ENCODE data around the gene DLEC1.

DLEC1 gene

GRCh38 chr3:38036286-38036685, 2.7 kb upstream of the DLEC1 start:
- no peak overlapping the region for H3K27ac ChIP-seq
- peaks cover 2% of the 10 kb centered on the region for H3K4me1 ChIP-seq
- no peak for TF ChIP-seq CTCF (IDR thresholded peaks at IDR 0.05)
- no peak overlapping the region for H3K4me2 ChIP-seq (ENCODE audit: low read length)
- no peak overlapping the region for H2AFZ ChIP-seq
- H3K9ac ChIP-seq: no peak overlapping the region
- H3K27me3 ChIP-seq (ENCODE audit: control insufficient read depth, insufficient read depth, low read length): no peaks in the 10 kb centered on the region
- no peak overlapping the region for H3K4me3 ChIP-seq (ENCODE audit: low read depth, low read length)
- no peaks in the 10 kb centered on the region for H3K79me2 ChIP-seq
- no peaks in the 10 kb centered on the region for H3K36me3 ChIP-seq (ENCODE audit: control insufficient read depth, insufficient read depth, low read length)
- H3K9me3 ChIP-seq (ENCODE audit: control insufficient read depth, low read length): no peaks in the 10 kb centered on the region

- Histone ChIP-seq H3K27ac (no peak overlapping the region), H3K9ac (no peak overlapping the region), H3K4me1 (no peaks in the 10 kb centered on the region), H3K9me3 (ENCODE audit: control insufficient read depth, low read length) (no peaks in the 10 kb centered on the region), H3K79me2 (no peaks in the 10 kb centered on the region), H3K36me3 (ENCODE audit: control insufficient read depth, insufficient read depth, low read length) (no peaks in the 10 kb centered on the region), H3K4me2 (ENCODE audit: low read length) (no peak overlapping the region), H3K27me3 (ENCODE audit: control insufficient read depth, insufficient read depth, low read length) (no peaks in the 10 kb centered on the region), H3K4me3 (ENCODE audit: low read depth, low read length) (no peak overlapping the region), H2AFZ (no peak overlapping the region)
- no peak for TF ChIP-seq CTCF (IDR thresholded peaks at IDR 0.05)
Measured at GRCh38 chr3:38036906-38037305, 2.1 kb upstream of the DLEC1 start.

GRCh38 chr3:38038447-38038911, 529 bp upstream of the DLEC1 start:
- Histone ChIP-seq H3K9ac (no peak overlapping the region), H2AFZ (no peak overlapping the region), H3K79me2 (no peaks in the 10 kb centered on the region), H3K36me3 (ENCODE audit: control insufficient read depth, insufficient read depth, low read length) (no peaks in the 10 kb centered on the region), H3K4me1 (no peaks in the 10 kb centered on the region), H3K27me3 (ENCODE audit: control insufficient read depth, insufficient read depth, low read length) (no peaks in the 10 kb centered on the region), H3K4me2 (ENCODE audit: low read length) (no peak overlapping the region), H3K4me3 (ENCODE audit: low read depth, low read length) (no peak overlapping the region), H3K27ac (no peak overlapping the region), H3K9me3 (ENCODE audit: control insufficient read depth, low read length) (no peaks in the 10 kb centered on the region)
- TF ChIP-seq CTCF (IDR thresholded peaks at IDR 0.05): no peak

- H3K4me1 ChIP-seq: no peaks in the 10 kb centered on the region
- H3K4me2 ChIP-seq (ENCODE audit: low read length): peak overlapping the region; percentile 53
- no peak overlapping the region for H3K9ac ChIP-seq
- TF ChIP-seq CTCF (IDR thresholded peaks at IDR 0.05): no peak
- H3K27me3 ChIP-seq (ENCODE audit: control insufficient read depth, insufficient read depth, low read length): no peaks in the 10 kb centered on the region
- no peaks in the 10 kb centered on the region for H3K36me3 ChIP-seq (ENCODE audit: control insufficient read depth, insufficient read depth, low read length)
- H3K9me3 ChIP-seq (ENCODE audit: control insufficient read depth, low read length): no peaks in the 10 kb centered on the region
- H3K79me2 ChIP-seq: no peaks in the 10 kb centered on the region
- peak overlapping the region; percentile 62 for H2AFZ ChIP-seq
- no peak overlapping the region for H3K4me3 ChIP-seq (ENCODE audit: low read depth, low read length)
- H3K27ac ChIP-seq: no peak overlapping the region
Measured at GRCh38 chr3:38039899-38040261, 872 bp downstream of the DLEC1 start.

- Histone ChIP-seq H3K9ac (no peak overlapping the region), H3K4me1 (no peaks in the 10 kb centered on the region), H3K4me2 (ENCODE audit: low read length) (no peak overlapping the region), H3K36me3 (ENCODE audit: control insufficient read depth, insufficient read depth, low read length) (no peaks in the 10 kb centered on the region), H3K9me3 (ENCODE audit: control insufficient read depth, low read length) (no peaks in the 10 kb centered on the region), H3K27me3 (ENCODE audit: control insufficient read depth, insufficient read depth, low read length) (no peaks in the 10 kb centered on the region), H2AFZ (no peak overlapping the region), H3K27ac (no peak overlapping the region), H3K79me2 (no peaks in the 10 kb centered on the region), H3K4me3 (ENCODE audit: low read depth, low read length) (no peak overlapping the region)
- no peak for TF ChIP-seq CTCF (IDR thresholded peaks at IDR 0.05)
Measured at GRCh38 chr3:38040401-38040800, 1.4 kb downstream of the DLEC1 start.
